ENCODE data around the gene DOCK9.

DOCK9 gene

GRCh38 chr13:98977568-98978265 lies at the start of gene DOCK9:
Gene DOCK9 (minus strand): TSS chr13:98978064. CDS start chr13:98977909, 155 bp downstream.
- DNase-seq = no peak

GRCh38 chr13:99027260-99027659 lies 49.4 kb upstream of the DOCK9 start:
- no peak for DNase-seq

GRCh38 chr13:99022941-99023340 lies 45.1 kb upstream of the DOCK9 start:
- no peak for DNase-seq

- DNase-seq = no peak
Observed at GRCh38 chr13:99018418-99019180, 40.7 kb upstream of the DOCK9 start.

- no peak for DNase-seq
Observed at GRCh38 chr13:99015606-99016490, 38.0 kb upstream of the DOCK9 start.

GRCh38 chr13:99014522-99014921 lies 36.7 kb upstream of the DOCK9 start:
- no peak for DNase-seq

- DNase-seq = no peak
Observed at GRCh38 chr13:99013951-99014350, 36.1 kb upstream of the DOCK9 start.

GRCh38 chr13:99012539-99012938 lies 34.7 kb upstream of the DOCK9 start:
- DNase-seq = no peak

- no peak for DNase-seq
Observed at GRCh38 chr13:99009987-99010551, 32.2 kb upstream of the DOCK9 start.

- no peak for DNase-seq
Observed at GRCh38 chr13:99008577-99008976, 30.7 kb upstream of the DOCK9 start.

- no peak for DNase-seq
Observed at GRCh38 chr13:99007414-99007986, 29.6 kb upstream of the DOCK9 start.

GRCh38 chr13:99005609-99006008 lies 27.7 kb upstream of the DOCK9 start:
- no peak for DNase-seq

- no peak for DNase-seq
Observed at GRCh38 chr13:99004978-99005377, 27.1 kb upstream of the DOCK9 start.

GRCh38 chr13:99003851-99004471 lies 26.1 kb upstream of the DOCK9 start:
- DNase-seq = no peak

GRCh38 chr13:99003186-99003585 lies 25.3 kb upstream of the DOCK9 start:
- no peak for DNase-seq

GRCh38 chr13:99002172-99002710 lies 24.4 kb upstream of the DOCK9 start:
- no peak for DNase-seq

GRCh38 chr13:99000137-99000536 lies 22.3 kb upstream of the DOCK9 start:
- DNase-seq = no peak

GRCh38 chr13:98999639-98999952 lies 21.7 kb upstream of the DOCK9 start:
- DNase-seq = no peak

GRCh38 chr13:98998831-98999638 lies 21.2 kb upstream of the DOCK9 start:
- no peak for DNase-seq

GRCh38 chr13:98997738-98998641 lies 20.1 kb upstream of the DOCK9 start:
- no peak for DNase-seq
